ENCODE results near the gene ZDHHC12.
A peak's percentile ranks its signal among the peaks of the same experiment; 100 is the strongest.

ZDHHC12 gene

GRCh38 chr9:128723866-128724743 is at the start of gene ZDHHC12:
TSS of gene ZDHHC12 (minus strand) at chr9:128724127. CDS start at chr9:128724093, 34 bp downstream.
- peak within 1 kb of the TSS; percentile 92 for H3K4me3 ChIP-seq (ENCODE audit: low read length)
- peak; percentile 100 for DNase-seq (ENCODE audit: low read depth)
- TF ChIP-seq CTCF (IDR thresholded peaks at IDR 0.05; ENCODE audit: insufficient read depth, low read depth, low read length, missing control alignments), result no peak

GRCh38 chr9:128773049-128773448 is 49.1 kb upstream of the ZDHHC12 start:
- H3K4me3 ChIP-seq (ENCODE audit: low read length), result no peak overlapping the region
- no peak for TF ChIP-seq CTCF (IDR thresholded peaks at IDR 0.05; ENCODE audit: insufficient read depth, low read depth, low read length, missing control alignments)
- no peak for DNase-seq (ENCODE audit: low read depth)

- peak; percentile 95 for DNase-seq (ENCODE audit: low read depth)
- H3K4me3 ChIP-seq (ENCODE audit: low read length), result peak within 1 kb of the TSS; percentile 95
- TF ChIP-seq CTCF (IDR thresholded peaks at IDR 0.05; ENCODE audit: insufficient read depth, low read depth, low read length, missing control alignments), result no peak
Observed at GRCh38 chr9:128771745-128772519, 48.0 kb upstream of the ZDHHC12 start, which contains the start of gene ZER1. TSS of gene ZER1 (minus strand) at chr9:128771927. CDS start at chr9:128755565, 16,362 bp downstream.

GRCh38 chr9:128771094-128771721 is 47.3 kb upstream of the ZDHHC12 start:
- peak overlapping the region; percentile 95 for H3K4me3 ChIP-seq (ENCODE audit: low read length)
- no peak for TF ChIP-seq CTCF (IDR thresholded peaks at IDR 0.05; ENCODE audit: insufficient read depth, low read depth, low read length, missing control alignments)
- peak; percentile 41 for DNase-seq (ENCODE audit: low read depth)

- no peak for TF ChIP-seq CTCF (IDR thresholded peaks at IDR 0.05; ENCODE audit: insufficient read depth, low read depth, low read length, missing control alignments)
- no peak for DNase-seq (ENCODE audit: low read depth)
- H3K4me3 ChIP-seq (ENCODE audit: low read length), result peak overlapping the region; percentile 95
Observed at GRCh38 chr9:128770286-128771030, 46.5 kb upstream of the ZDHHC12 start.

- no peak for DNase-seq (ENCODE audit: low read depth)
- H3K4me3 ChIP-seq (ENCODE audit: low read length), result no peak overlapping the region
- TF ChIP-seq CTCF (IDR thresholded peaks at IDR 0.05; ENCODE audit: insufficient read depth, low read depth, low read length, missing control alignments), result no peak
Observed at GRCh38 chr9:128768606-128769005, 44.7 kb upstream of the ZDHHC12 start.
